ENCODE measurements around the gene ECHDC3.

Gene ECHDC3

GRCh38 chr10:11697718-11698527 is 44.3 kb upstream of the ECHDC3 start:
- TF ChIP-seq EZH2phosphoT487 (IDR thresholded peaks at IDR 0.05; ENCODE audit: borderline replicate concordance): no peak
- TF ChIP-seq, protein P1, sequence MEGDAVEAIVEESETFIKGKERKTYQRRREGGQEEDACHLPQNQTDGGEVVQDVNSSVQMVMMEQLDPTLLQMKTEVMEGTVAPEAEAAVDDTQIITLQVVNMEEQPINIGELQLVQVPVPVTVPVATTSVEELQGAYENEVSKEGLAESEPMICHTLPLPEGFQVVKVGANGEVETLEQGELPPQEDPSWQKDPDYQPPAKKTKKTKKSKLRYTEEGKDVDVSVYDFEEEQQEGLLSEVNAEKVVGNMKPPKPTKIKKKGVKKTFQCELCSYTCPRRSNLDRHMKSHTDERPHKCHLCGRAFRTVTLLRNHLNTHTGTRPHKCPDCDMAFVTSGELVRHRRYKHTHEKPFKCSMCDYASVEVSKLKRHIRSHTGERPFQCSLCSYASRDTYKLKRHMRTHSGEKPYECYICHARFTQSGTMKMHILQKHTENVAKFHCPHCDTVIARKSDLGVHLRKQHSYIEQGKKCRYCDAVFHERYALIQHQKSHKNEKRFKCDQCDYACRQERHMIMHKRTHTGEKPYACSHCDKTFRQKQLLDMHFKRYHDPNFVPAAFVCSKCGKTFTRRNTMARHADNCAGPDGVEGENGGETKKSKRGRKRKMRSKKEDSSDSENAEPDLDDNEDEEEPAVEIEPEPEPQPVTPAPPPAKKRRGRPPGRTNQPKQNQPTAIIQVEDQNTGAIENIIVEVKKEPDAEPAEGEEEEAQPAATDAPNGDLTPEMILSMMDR (conservative IDR thresholded peaks at IDR 0.05; ENCODE audit: low read length): peak; percentile 52
- H2AFZ ChIP-seq (ENCODE audit: low read length): no peak overlapping the region
- H3K9me3 ChIP-seq (ENCODE audit: insufficient read depth, low read depth, low read length): no peaks in the 10 kb centered on the region
- no peaks in the 10 kb centered on the region for H3K27me3 ChIP-seq (ENCODE audit: insufficient read depth, low read length, poor library complexity, severe bottlenecking)
- H3K79me2 ChIP-seq (ENCODE audit: insufficient read depth, low read length): no peaks in the 10 kb centered on the region
- H4K20me1 ChIP-seq (ENCODE audit: insufficient read depth, low read length, poor library complexity, severe bottlenecking): no peaks in the 10 kb centered on the region
- no peaks in the 10 kb centered on the region for H3K9me2 ChIP-seq (replicated peaks; ENCODE audit: low read depth, low read length)
- H3K4me3 ChIP-seq (ENCODE audit: low read length, poor library complexity, severe bottlenecking): no peak overlapping the region
- H3K4me2 ChIP-seq (ENCODE audit: low read depth, low read length, poor library complexity, severe bottlenecking): no peak overlapping the region
- no peak overlapping the region for H3K9ac ChIP-seq (ENCODE audit: low read depth, low read length, poor library complexity, severe bottlenecking)
- no peaks in the 10 kb centered on the region for H3K36me3 ChIP-seq (ENCODE audit: insufficient read depth, low read length)
- no peaks in the 10 kb centered on the region for H3F3A ChIP-seq (ENCODE audit: low read depth)
- peaks cover 4% of the 10 kb centered on the region for H3K4me1 ChIP-seq (ENCODE audit: insufficient read depth, low read length, poor library complexity, severe bottlenecking)

DNA sequence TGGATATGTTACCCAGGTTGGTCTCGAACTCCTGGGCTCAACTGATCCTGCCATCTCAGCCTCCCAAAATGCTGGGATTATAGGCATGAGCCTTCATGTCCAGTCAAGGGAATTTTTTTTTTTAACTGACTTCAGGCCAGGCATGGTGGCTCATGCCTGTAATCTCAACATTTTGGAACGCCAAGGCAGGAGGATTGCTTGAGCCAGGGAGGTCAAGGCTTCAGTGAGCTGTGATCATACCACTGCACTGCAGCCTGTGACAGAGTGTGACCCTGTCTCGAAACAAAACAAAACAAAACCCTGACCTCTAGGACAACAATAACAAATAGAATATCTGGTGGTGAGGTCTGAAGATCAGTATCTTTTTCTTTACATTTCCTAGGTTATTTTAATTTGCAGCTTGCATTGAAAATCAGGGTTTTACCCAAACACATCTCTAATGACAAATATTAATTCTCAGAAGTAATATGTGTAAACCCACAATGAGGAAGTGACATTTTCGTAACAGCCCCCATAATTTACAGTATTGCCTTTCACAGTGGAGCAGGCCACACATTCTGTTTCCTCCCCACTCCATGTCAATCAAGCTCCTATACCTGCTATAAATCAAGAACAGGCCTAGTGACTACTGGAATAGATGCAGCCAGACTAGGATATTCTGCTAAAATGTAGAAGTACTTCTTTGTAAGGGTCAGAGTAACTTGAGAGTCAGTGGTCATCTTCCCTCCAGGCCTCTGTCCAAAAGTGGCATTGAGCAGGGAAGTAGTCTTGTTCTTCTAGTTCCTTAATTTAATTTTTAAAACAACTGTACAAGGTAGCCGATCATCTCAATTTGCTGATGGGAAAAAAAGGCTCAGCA is 43.3 kb upstream of the ECHDC3 start:
- TF ChIP-seq, protein P1 (conservative IDR thresholded peaks at IDR 0.05; ENCODE audit: low read length): no peak
- TF ChIP-seq EZH2phosphoT487 (IDR thresholded peaks at IDR 0.05; ENCODE audit: borderline replicate concordance): no peak
- Histone ChIP-seq H3K4me3 (ENCODE audit: low read length, poor library complexity, severe bottlenecking) (no peak overlapping the region), H3K27me3 (ENCODE audit: insufficient read depth, low read length, poor library complexity, severe bottlenecking) (no peaks in the 10 kb centered on the region), H3K9me2 (replicated peaks; ENCODE audit: low read depth, low read length) (no peaks in the 10 kb centered on the region), H4K20me1 (ENCODE audit: insufficient read depth, low read length, poor library complexity, severe bottlenecking) (no peaks in the 10 kb centered on the region), H2AFZ (ENCODE audit: low read length) (no peak overlapping the region), H3K4me1 (ENCODE audit: insufficient read depth, low read length, poor library complexity, severe bottlenecking) (peaks cover 4% of the 10 kb centered on the region), H3F3A (ENCODE audit: low read depth) (no peaks in the 10 kb centered on the region), H3K9me3 (ENCODE audit: insufficient read depth, low read depth, low read length) (no peaks in the 10 kb centered on the region), H3K36me3 (ENCODE audit: insufficient read depth, low read length) (no peaks in the 10 kb centered on the region), H3K79me2 (ENCODE audit: insufficient read depth, low read length) (no peaks in the 10 kb centered on the region), H3K4me2 (ENCODE audit: low read depth, low read length, poor library complexity, severe bottlenecking) (no peak overlapping the region), H3K9ac (ENCODE audit: low read depth, low read length, poor library complexity, severe bottlenecking) (no peak overlapping the region)

DNA sequence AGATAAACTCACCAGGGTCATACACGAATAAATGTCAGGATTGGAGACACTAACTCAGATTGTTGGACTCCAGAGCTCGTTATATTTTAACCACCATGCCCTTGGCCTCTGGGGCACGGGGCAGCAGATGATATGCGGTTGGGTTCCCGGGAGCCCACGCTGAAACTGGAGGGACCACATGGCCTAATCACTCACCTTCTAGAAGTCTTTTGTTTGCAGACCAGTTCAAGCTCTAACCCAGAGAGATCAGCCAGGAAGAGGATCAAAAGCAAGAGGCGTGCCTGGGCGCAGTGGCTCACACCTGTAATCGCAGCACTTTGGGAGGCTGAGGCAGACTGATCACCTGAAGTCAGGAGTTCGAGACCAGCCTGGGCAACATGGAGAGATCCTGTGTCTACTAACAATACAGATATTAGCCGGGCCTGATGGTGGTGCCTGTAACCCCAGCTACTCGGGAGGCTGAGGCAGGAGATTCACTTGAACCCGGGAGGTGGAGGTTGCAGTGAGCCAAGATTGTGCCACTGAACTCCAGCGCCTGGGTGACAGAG is 42.6 kb upstream of the ECHDC3 start:
- H3K4me3 ChIP-seq (ENCODE audit: low read length, poor library complexity, severe bottlenecking): no peak overlapping the region
- no peak overlapping the region for H2AFZ ChIP-seq (ENCODE audit: low read length)
- H4K20me1 ChIP-seq (ENCODE audit: insufficient read depth, low read length, poor library complexity, severe bottlenecking): no peaks in the 10 kb centered on the region
- no peak overlapping the region for H3K4me2 ChIP-seq (ENCODE audit: low read depth, low read length, poor library complexity, severe bottlenecking)
- no peaks in the 10 kb centered on the region for H3K79me2 ChIP-seq (ENCODE audit: insufficient read depth, low read length)
- no peaks in the 10 kb centered on the region for H3K9me2 ChIP-seq (replicated peaks; ENCODE audit: low read depth, low read length)
- H3K27me3 ChIP-seq (ENCODE audit: insufficient read depth, low read length, poor library complexity, severe bottlenecking): no peaks in the 10 kb centered on the region
- H3K4me1 ChIP-seq (ENCODE audit: insufficient read depth, low read length, poor library complexity, severe bottlenecking): peaks cover 4% of the 10 kb centered on the region
- no peaks in the 10 kb centered on the region for H3K9me3 ChIP-seq (ENCODE audit: insufficient read depth, low read depth, low read length)
- H3F3A ChIP-seq (ENCODE audit: low read depth): no peaks in the 10 kb centered on the region
- TF ChIP-seq EZH2phosphoT487 (IDR thresholded peaks at IDR 0.05; ENCODE audit: borderline replicate concordance): no peak
- TF ChIP-seq, protein P1 (conservative IDR thresholded peaks at IDR 0.05; ENCODE audit: low read length): no peak
- H3K36me3 ChIP-seq (ENCODE audit: insufficient read depth, low read length): no peaks in the 10 kb centered on the region
- H3K9ac ChIP-seq (ENCODE audit: low read depth, low read length, poor library complexity, severe bottlenecking): no peak overlapping the region

Data from Loucy (cell line).